ENCODE measurements around the gene PID1. TPM values are rescaled to one million over a fixed set of nuclear protein-coding genes. Genes with fewer than 3 reads are reported as not detected.

PID1 gene
- total and polyA plus RNA-seq, 4 donors, result 13.3 to 52.0 (median 45.7) TPM

- peak overlapping the region; percentile 89 to 94 for H3K9ac ChIP-seq (ENCODE audit: low read depth in 1 of 2, low read length in 2 of 2)
- 36% methylated on average over 8 of the region's 8 CpGs for WGBS
- H3K4me1 ChIP-seq (ENCODE audit: control insufficient read depth in 4 of 4, insufficient read depth in 4 of 4, low read length in 3 of 4), result peaks cover 2 to 61% (median 39%) of the 10 kb centered on the region in 4 donors
- TF ChIP-seq FOXA2 (IDR thresholded peaks at IDR 0.05) (no peak), RAD21 (IDR thresholded peaks at IDR 0.05) (no peak), JUND (IDR thresholded peaks at IDR 0.05) (no peak), NR2F2 (IDR thresholded peaks at IDR 0.05) (no peak), ATF3 (IDR thresholded peaks at IDR 0.05) (no peak), FOXA1 (IDR thresholded peaks at IDR 0.05) (no peak), SP1 (IDR thresholded peaks at IDR 0.05) (no peak), HNF4A (conservative IDR thresholded peaks at IDR 0.05) (no peak), HNF4G (IDR thresholded peaks at IDR 0.05) (no peak), YY1 (IDR thresholded peaks at IDR 0.05) (no peak), EGR1 (IDR thresholded peaks at IDR 0.05; ENCODE audit: low read depth in 2 of 2) (no peak), TAF1 (conservative IDR thresholded peaks at IDR 0.05) (no peak), ZBTB33 (IDR thresholded peaks at IDR 0.05) (no peak)
- TF ChIP-seq, protein P1, sequence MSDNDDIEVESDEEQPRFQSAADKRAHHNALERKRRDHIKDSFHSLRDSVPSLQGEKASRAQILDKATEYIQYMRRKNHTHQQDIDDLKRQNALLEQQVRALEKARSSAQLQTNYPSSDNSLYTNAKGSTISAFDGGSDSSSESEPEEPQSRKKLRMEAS (IDR thresholded peaks at IDR 0.05), result no peak
- TF ChIP-seq, protein P2, sequence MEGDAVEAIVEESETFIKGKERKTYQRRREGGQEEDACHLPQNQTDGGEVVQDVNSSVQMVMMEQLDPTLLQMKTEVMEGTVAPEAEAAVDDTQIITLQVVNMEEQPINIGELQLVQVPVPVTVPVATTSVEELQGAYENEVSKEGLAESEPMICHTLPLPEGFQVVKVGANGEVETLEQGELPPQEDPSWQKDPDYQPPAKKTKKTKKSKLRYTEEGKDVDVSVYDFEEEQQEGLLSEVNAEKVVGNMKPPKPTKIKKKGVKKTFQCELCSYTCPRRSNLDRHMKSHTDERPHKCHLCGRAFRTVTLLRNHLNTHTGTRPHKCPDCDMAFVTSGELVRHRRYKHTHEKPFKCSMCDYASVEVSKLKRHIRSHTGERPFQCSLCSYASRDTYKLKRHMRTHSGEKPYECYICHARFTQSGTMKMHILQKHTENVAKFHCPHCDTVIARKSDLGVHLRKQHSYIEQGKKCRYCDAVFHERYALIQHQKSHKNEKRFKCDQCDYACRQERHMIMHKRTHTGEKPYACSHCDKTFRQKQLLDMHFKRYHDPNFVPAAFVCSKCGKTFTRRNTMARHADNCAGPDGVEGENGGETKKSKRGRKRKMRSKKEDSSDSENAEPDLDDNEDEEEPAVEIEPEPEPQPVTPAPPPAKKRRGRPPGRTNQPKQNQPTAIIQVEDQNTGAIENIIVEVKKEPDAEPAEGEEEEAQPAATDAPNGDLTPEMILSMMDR (IDR thresholded peaks at IDR 0.05; ENCODE audit: low read depth, low read length, missing input control), result no peak
- TF ChIP-seq, protein P3, sequence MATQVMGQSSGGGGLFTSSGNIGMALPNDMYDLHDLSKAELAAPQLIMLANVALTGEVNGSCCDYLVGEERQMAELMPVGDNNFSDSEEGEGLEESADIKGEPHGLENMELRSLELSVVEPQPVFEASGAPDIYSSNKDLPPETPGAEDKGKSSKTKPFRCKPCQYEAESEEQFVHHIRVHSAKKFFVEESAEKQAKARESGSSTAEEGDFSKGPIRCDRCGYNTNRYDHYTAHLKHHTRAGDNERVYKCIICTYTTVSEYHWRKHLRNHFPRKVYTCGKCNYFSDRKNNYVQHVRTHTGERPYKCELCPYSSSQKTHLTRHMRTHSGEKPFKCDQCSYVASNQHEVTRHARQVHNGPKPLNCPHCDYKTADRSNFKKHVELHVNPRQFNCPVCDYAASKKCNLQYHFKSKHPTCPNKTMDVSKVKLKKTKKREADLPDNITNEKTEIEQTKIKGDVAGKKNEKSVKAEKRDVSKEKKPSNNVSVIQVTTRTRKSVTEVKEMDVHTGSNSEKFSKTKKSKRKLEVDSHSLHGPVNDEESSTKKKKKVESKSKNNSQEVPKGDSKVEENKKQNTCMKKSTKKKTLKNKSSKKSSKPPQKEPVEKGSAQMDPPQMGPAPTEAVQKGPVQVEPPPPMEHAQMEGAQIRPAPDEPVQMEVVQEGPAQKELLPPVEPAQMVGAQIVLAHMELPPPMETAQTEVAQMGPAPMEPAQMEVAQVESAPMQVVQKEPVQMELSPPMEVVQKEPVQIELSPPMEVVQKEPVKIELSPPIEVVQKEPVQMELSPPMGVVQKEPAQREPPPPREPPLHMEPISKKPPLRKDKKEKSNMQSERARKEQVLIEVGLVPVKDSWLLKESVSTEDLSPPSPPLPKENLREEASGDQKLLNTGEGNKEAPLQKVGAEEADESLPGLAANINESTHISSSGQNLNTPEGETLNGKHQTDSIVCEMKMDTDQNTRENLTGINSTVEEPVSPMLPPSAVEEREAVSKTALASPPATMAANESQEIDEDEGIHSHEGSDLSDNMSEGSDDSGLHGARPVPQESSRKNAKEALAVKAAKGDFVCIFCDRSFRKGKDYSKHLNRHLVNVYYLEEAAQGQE (IDR thresholded peaks at IDR 0.05), result no peak
- H3K27me3 ChIP-seq (ENCODE audit: control insufficient read depth in 4 of 4, insufficient read depth in 4 of 4, low read length in 3 of 4), result no peaks in the 10 kb centered on the region
- DNase-seq (ENCODE audit: low spot score), result no peak
- peak overlapping the region; percentile 87 to 90 for H3K27ac ChIP-seq (ENCODE audit: low read depth in 1 of 2, low read length in 2 of 2)
- H3K36me3 ChIP-seq (ENCODE audit: control insufficient read depth in 4 of 4, insufficient read depth in 3 of 4, low read depth in 1 of 4, low read length in 3 of 4), result no peaks in the 10 kb centered on the region
- no peaks in the 10 kb centered on the region for H3K9me3 ChIP-seq (ENCODE audit: control insufficient read depth in 4 of 4, low read length in 3 of 4)
- peak overlapping the region; percentile 82 to 99 (median 88) for H3K4me3 ChIP-seq (ENCODE audit: low read depth in 1 of 3, low read length in 3 of 3)
Measured at GRCh38 chr2:229269146-229269545, 1.9 kb downstream of the PID1 start.

GRCh38 chr2:229268626-229269025, 2.5 kb downstream of the PID1 start:
- 19% methylated on average over 4 of the region's 4 CpGs for WGBS
- Histone ChIP-seq H3K4me1 (ENCODE audit: control insufficient read depth in 4 of 4, insufficient read depth in 4 of 4, low read length in 3 of 4) (peaks cover 2 to 62% (median 41%) of the 10 kb centered on the region in 4 donors), H3K9ac (ENCODE audit: low read depth in 1 of 2, low read length in 2 of 2) (peak overlapping the region; percentile 89 to 94), H3K27me3 (ENCODE audit: control insufficient read depth in 4 of 4, insufficient read depth in 4 of 4, low read length in 3 of 4) (no peaks in the 10 kb centered on the region), H3K36me3 (ENCODE audit: control insufficient read depth in 4 of 4, insufficient read depth in 3 of 4, low read depth in 1 of 4, low read length in 3 of 4) (no peaks in the 10 kb centered on the region), H3K27ac (ENCODE audit: low read depth in 1 of 2, low read length in 2 of 2) (peak overlapping the region; percentile 87 to 90), H3K4me3 (ENCODE audit: low read depth in 1 of 3, low read length in 3 of 3) (peak overlapping the region; percentile 82 to 99 (median 88)), H3K9me3 (ENCODE audit: control insufficient read depth in 4 of 4, low read length in 3 of 4) (no peaks in the 10 kb centered on the region)
- DNase-seq (ENCODE audit: low spot score), result no peak
- TF ChIP-seq TAF1 (conservative IDR thresholded peaks at IDR 0.05) (no peak), HNF4A (conservative IDR thresholded peaks at IDR 0.05) (no peak), RAD21 (IDR thresholded peaks at IDR 0.05) (no peak), YY1 (IDR thresholded peaks at IDR 0.05) (no peak), NR2F2 (IDR thresholded peaks at IDR 0.05) (no peak), SP1 (IDR thresholded peaks at IDR 0.05) (no peak), GABPA (IDR thresholded peaks at IDR 0.05 in 1 of 2, conservative IDR thresholded peaks at IDR 0.05 in 1 of 2) (no peak), EGR1 (IDR thresholded peaks at IDR 0.05; ENCODE audit: low read depth in 2 of 2) (no peak), FOXA2 (IDR thresholded peaks at IDR 0.05) (no peak), RXRA (IDR thresholded peaks at IDR 0.05) (no peak)
- TF ChIP-seq, protein P2 (IDR thresholded peaks at IDR 0.05; ENCODE audit: low read depth, low read length, missing input control), result no peak
- TF ChIP-seq, protein P3 (IDR thresholded peaks at IDR 0.05), result no peak
